SJCRH30 (cell line): ENCODE results near the gene ABCG5. TPM values are rescaled to one million over a fixed set of nuclear protein-coding genes. Genes with fewer than 3 reads are reported as not detected.

Source experiments
- DNase-seq, 2 experiments: peaks; one replicate each; pipeline ENCODE4 v3.0.0-alpha.2; 2015 to 2020
- H3K27ac ChIP-seq: fragments of 250-450 bp; sonication (Bioruptor Pico); 2 replicates; pipeline ENCODE4 v1.5.1; 2020; ENCODE audit warnings: mild to moderate bottlenecking, moderate library complexity
- H3K27me3 ChIP-seq: fragments of 250-450 bp; sonication (Bioruptor Pico); 2 replicates; pipeline ENCODE4 v1.5.1; 2020; ENCODE audit warnings: mild to moderate bottlenecking, moderate library complexity
- H3K36me3 ChIP-seq: fragments of 250-450 bp; sonication (Bioruptor Pico); 2 replicates; pipeline ENCODE4 v1.5.1; 2020; ENCODE audit warnings: mild to moderate bottlenecking, moderate library complexity
- H3K4me1 ChIP-seq: fragments of 250-450 bp; sonication (Bioruptor Pico); 2 replicates; pipeline ENCODE4 v1.5.1; 2020; ENCODE audit warnings: mild to moderate bottlenecking, moderate library complexity
- H3K4me3 ChIP-seq: fragments of 250-450 bp; sonication (Bioruptor Pico); 2 replicates; pipeline ENCODE4 v1.5.1; 2020; ENCODE audit warnings: mild to moderate bottlenecking, moderate library complexity
- H3K9me3 ChIP-seq: fragments of 250-450 bp; sonication (Bioruptor Pico); replicated peaks from 2 replicates; pipeline ENCODE4 v1.5.1; 2020; ENCODE audit warnings: mild to moderate bottlenecking, moderate library complexity
- total RNA-seq: library from RNA; depleted of rRNA; stranded (reverse); fragments of >200 nt; shearing (Covaris generic); gene quantifications from 2 replicates; pipeline ENCODE4 v1.2.3, GENCODE V29; 2014

The ABCG5 gene
- total RNA-seq, 1 experiment from 2014 or later = not detected

DNA sequence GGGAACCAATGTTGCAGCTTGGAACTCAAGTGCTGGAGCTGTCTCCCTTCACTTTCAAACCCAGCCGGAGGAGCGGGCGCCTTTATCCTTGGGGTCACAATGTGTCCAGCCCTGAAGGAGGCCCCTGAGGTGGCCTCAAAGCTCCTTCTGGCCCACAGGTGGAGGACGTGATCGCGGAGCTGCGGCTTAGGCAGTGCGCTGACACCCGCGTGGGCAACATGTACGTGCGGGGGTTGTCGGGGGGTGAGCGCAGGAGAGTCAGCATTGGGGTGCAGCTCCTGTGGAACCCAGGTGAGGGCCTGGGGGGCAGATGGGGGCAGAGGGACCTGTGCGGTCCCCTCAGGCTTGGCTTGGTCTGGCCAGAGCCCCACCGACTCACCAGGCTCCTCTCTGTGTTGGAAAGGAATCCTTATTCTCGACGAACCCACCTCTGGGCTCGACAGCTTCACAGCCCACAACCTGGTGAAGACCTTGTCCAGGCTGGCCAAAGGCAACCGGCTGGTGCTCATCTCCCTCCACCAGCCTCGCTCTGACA is 13.6 kb upstream of the ABCG5 start:
- Histone ChIP-seq H3K9me3 (0 out of 2 replicates have a peak, but pooled peaks cover 3% of the 10 kb centered on the region), H3K4me3 (no peak overlapping the region), H3K4me1 (peaks cover 2% of the 10 kb centered on the region; the same call in 1 of the 2 replicates), H3K27me3 (no peaks in the 10 kb centered on the region), H3K27ac (no peak overlapping the region), H3K36me3 (no peaks in the 10 kb centered on the region)
- no peak for DNase-seq

GRCh38 chr2:43851011-43851980 is 12.7 kb upstream of the ABCG5 start:
- DNase-seq = no peak
- H3K36me3 ChIP-seq = no peaks in the 10 kb centered on the region

GRCh38 chr2:43848214-43848613 is 9.6 kb upstream of the ABCG5 start:
- Histone ChIP-seq H3K9me3 (no peaks in the 10 kb centered on the region), H3K36me3 (no peaks in the 10 kb centered on the region), H3K27ac (no peak overlapping the region), H3K4me3 (no peak overlapping the region), H3K27me3 (no peaks in the 10 kb centered on the region), H3K4me1 (peaks cover 12% of the 10 kb centered on the region)
- no peak for DNase-seq

More at GRCh38 chr2:43851011-43851980, 12.7 kb upstream of the ABCG5 start:
- Histone ChIP-seq H3K4me1 (peaks cover 2% of the 10 kb centered on the region; the same call in 1 of the 2 replicates), H3K27ac (no peak overlapping the region), H3K9me3 (0 out of 2 replicates have a peak, but pooled peaks cover under 1% of the 10 kb centered on the region), H3K4me3 (no peak overlapping the region), H3K27me3 (no peaks in the 10 kb centered on the region)

DNA sequence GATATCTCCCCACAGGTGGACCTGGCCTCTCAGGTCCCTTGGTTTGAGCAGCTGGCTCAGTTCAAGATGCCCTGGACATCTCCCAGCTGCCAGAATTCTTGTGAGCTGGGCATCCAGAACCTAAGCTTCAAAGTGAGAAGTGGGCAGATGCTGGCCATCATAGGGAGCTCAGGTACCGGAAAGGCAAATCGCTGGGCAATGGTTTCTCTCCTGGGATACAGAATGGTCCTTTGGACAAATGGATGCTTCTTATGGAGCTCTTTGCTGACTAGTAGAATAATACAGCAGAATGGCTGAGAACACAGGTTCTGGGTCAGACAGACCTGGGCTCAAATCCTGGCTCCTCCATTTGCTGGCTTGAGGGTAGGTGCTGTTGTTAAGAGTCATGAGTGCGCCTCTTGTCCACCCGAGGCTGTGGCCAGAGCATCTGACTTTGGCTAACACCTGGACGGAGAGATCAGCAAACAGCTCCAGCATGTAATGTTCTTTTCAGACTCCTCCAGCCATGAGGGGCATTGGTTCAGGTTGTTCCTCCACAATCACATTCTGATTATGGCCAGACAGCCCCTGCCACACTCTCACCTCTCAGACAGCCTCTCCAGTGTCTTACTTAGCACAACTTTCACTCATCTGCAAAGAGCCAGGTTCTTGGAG is 7.6 kb upstream of the ABCG5 start:
- no peak for DNase-seq
- Histone ChIP-seq H3K36me3 (no peaks in the 10 kb centered on the region), H3K27ac (no peak overlapping the region), H3K4me3 (no peak overlapping the region), H3K9me3 (no peaks in the 10 kb centered on the region), H3K4me1 (peaks cover 12% of the 10 kb centered on the region), H3K27me3 (no peaks in the 10 kb centered on the region)

GRCh38 chr2:43845181-43845580 is 6.5 kb upstream of the ABCG5 start:
- H3K4me3 ChIP-seq = no peak overlapping the region
- no peaks in the 10 kb centered on the region for H3K36me3 ChIP-seq
- no peak overlapping the region for H3K27ac ChIP-seq
- no peaks in the 10 kb centered on the region for H3K27me3 ChIP-seq
- DNase-seq = no peak
- H3K9me3 ChIP-seq = no peaks in the 10 kb centered on the region
- H3K4me1 ChIP-seq = peaks cover 12% of the 10 kb centered on the region

- Histone ChIP-seq H3K27ac (no peak overlapping the region), H3K9me3 (no peaks in the 10 kb centered on the region), H3K36me3 (no peaks in the 10 kb centered on the region), H3K4me3 (no peak overlapping the region), H3K27me3 (no peaks in the 10 kb centered on the region), H3K4me1 (peaks cover 10% of the 10 kb centered on the region)
- no peak for DNase-seq
Observed at GRCh38 chr2:43842866-43843226, 4.2 kb upstream of the ABCG5 start.

DNA sequence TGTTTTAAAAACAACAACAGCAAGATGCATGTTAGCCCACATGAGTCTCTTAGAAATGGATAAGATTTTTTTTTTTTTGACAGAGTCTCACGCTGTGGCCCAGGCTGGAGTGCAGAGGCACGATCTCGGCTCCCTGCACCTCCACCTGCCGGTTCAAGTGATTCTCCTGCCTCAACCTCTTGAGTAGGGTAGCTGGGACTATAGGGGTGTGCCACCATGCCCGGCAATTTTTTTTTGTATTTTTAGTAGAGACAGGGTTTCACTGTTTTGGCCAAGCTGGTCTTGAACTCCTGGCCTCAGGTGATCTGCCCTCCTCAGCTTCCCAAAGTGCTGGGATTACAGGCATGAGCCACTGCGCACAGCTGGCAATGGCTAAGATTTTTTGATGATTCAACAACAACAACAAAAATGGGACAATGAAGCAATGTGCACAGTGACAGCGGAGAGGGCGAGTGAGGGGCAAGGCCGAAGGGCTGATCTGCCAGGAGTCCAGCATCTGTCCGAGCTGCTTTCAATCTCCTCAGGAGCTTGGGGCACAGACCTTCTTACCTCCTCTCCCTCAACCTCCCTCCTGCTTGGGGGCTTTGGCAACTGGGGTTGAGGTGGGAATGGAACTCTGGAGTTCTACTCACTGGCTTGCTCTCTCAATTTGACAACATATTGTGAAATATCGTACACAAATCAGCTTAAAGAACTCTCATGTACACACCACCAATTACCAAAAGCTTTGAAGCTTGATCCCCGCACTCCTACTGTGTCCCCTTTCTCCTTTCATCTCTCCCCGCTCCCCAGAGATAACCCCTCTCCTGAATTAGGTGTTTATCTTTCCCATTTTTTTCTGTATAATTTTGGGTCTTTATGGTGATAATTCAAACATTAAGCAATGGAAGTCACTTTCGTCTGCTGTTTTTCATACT is 3.6 kb upstream of the ABCG5 start:
- H3K27me3 ChIP-seq = no peaks in the 10 kb centered on the region
- H3K4me3 ChIP-seq = no peak overlapping the region
- peaks cover 10% of the 10 kb centered on the region for H3K4me1 ChIP-seq
- no peak for DNase-seq
- no peak overlapping the region for H3K27ac ChIP-seq
- H3K36me3 ChIP-seq = no peaks in the 10 kb centered on the region
- no peaks in the 10 kb centered on the region for H3K9me3 ChIP-seq

GRCh38 chr2:43840965-43841364 is 2.3 kb upstream of the ABCG5 start:
- no peaks in the 10 kb centered on the region for H3K9me3 ChIP-seq
- no peaks in the 10 kb centered on the region for H3K36me3 ChIP-seq
- H3K4me1 ChIP-seq = peaks cover 10% of the 10 kb centered on the region
- DNase-seq = no peak
- H3K27me3 ChIP-seq = no peaks in the 10 kb centered on the region
- no peak overlapping the region for H3K4me3 ChIP-seq
- no peak overlapping the region for H3K27ac ChIP-seq

DNA sequence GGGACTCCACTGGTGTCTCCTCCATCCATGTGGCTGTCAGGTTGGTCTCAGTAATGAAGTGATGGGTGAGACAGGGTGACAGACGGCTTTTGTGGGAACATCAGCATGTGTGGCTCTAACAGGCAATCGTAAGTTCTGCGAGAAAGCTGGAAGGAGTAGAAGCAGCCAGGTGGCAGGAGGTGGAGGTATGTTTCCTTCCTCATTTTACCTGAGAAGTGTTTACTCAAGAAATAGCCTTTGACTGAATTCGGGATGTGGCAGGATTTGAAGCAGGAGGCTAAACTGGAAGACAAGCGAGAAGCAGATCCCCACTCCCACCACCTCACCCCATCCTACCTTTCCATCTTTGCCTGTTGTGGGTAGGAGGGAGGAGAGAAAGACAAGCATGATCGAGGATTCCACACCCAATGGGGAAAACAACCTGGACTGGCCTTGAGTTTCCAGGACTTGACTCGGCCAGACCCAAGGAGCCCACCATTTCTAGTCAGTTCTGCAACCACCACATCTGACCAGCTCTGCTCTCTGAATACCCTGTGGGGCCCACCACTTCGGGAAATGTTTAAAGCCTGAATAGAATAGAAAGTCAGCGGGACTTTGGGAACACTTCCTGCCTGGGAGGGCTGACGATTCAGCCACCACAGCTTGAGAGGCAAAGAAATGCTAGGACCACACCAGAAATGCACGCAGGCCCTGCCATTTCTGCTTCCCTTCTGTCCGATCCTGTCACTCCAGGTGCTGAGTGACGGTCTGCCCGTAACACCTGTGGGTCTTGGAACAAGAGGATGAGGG is 1.3 kb upstream of the ABCG5 start:
- H3K4me3 ChIP-seq = no peak overlapping the region
- peaks cover 10% of the 10 kb centered on the region for H3K4me1 ChIP-seq
- H3K27ac ChIP-seq = no peak overlapping the region
- DNase-seq = no peak
- H3K27me3 ChIP-seq = no peaks in the 10 kb centered on the region
- H3K36me3 ChIP-seq = no peaks in the 10 kb centered on the region
- no peaks in the 10 kb centered on the region for H3K9me3 ChIP-seq

- Histone ChIP-seq H3K36me3 (no peaks in the 10 kb centered on the region), H3K9me3 (no peaks in the 10 kb centered on the region), H3K27me3 (no peaks in the 10 kb centered on the region), H3K27ac (no peak overlapping the region), H3K4me1 (no peaks in the 10 kb centered on the region), H3K4me3 (no peak overlapping the region)
- DNase-seq = no peak
Observed at GRCh38 chr2:43837831-43838559, 644 bp downstream of the ABCG5 start.

- Histone ChIP-seq H3K4me3 (no peak overlapping the region), H3K27ac (no peak overlapping the region), H3K9me3 (no peaks in the 10 kb centered on the region), H3K27me3 (no peaks in the 10 kb centered on the region), H3K36me3 (no peaks in the 10 kb centered on the region), H3K4me1 (no peaks in the 10 kb centered on the region)
- DNase-seq = no peak
Observed at GRCh38 chr2:43837033-43837432, 1.6 kb downstream of the ABCG5 start.

DNA sequence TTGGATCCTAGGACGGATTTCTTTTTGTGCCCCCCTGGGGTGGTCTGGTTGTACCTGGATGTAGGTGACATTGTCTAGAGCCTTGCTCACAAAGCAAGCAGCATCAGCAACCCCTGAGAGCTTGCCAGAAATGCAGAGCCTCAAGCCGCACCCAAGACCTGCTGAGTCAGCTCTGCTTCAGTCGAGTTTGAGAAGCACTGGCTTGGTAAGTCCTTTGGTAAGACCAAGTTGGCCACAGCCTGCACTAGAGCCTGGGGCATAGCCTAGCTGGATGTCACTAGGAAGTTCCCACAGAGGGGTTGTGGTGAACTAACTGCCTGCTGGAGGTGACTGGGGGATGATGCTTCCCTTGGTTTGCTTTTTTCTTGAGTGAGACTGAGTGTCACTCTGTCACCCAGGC is 6.2 kb downstream of the ABCG5 start:
- Histone ChIP-seq H3K27me3 (0 out of 2 replicates have a peak, but pooled peaks cover 7% of the 10 kb centered on the region), H3K27ac (no peak overlapping the region), H3K9me3 (no peaks in the 10 kb centered on the region), H3K36me3 (no peaks in the 10 kb centered on the region), H3K4me3 (no peak overlapping the region), H3K4me1 (no peaks in the 10 kb centered on the region)
- no peak for DNase-seq

DNA sequence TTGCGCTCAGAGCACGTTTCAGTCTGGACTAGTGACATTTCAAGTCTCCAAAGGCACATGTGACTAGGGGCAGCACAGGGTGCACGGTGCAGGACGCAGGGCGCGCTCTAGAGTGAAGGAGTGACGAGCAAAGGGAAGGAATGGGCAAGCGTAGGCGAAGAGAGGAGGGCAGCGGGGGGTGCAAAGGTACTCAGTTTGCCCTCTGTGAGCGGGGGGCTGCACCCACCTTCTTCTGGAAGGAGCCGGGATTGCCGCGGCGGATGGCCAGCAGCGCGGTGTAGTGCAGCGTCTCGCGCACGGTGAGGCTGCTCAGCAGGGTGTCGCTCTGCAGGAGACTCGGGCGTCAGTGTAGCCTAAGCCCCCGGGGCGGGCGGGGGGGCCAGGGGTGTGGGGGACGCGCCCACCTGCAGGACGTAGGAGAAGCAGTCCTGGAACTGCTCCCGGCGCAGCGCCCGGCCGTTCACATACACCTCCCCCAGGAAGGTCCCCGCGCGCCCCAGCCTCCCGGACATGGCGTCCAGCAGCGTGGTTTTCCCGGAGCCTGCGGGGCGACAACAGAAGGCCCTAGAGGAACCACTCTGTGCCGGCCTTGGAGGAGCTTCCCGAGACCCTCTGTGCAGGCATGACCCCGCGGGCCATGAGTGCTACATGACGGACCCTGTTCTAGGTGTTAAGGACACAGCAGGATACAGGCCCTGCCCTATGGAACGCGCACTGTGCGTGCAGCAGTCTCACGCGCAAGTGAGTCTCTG is 6.9 kb downstream of the ABCG5 start:
- H3K4me1 ChIP-seq = no peaks in the 10 kb centered on the region
- no peak overlapping the region for H3K4me3 ChIP-seq
- no peak for DNase-seq
- H3K36me3 ChIP-seq = no peaks in the 10 kb centered on the region
- H3K27ac ChIP-seq = no peak overlapping the region
- H3K27me3 ChIP-seq = 0 out of 2 replicates have a peak, but pooled peaks cover 7% of the 10 kb centered on the region
- H3K9me3 ChIP-seq = no peaks in the 10 kb centered on the region
